GM08714 (cell line): ENCODE results near the gene APOBEC3G.

ENCODE experiments used
- H3K4me3 ChIP-seq: fragments of 200-500 bp; sonication (Bioruptor generic); 2 replicates; pipeline ENCODE4 v1.5.1; 2014; ENCODE audit warnings: mild to moderate bottlenecking, low read length, inconsistent platforms
- ZNF274 ChIP-seq: IDR thresholded peaks from 2 replicates; pipeline ENCODE4 v1.6.1; 2012; ENCODE audit warnings: mild to moderate bottlenecking, low read depth, low read length

Gene APOBEC3G

GRCh38 chr22:39097098-39098020 lies 20.3 kb downstream of the APOBEC3G start, which contains the start of gene APOBEC3H:
Gene APOBEC3H, plus strand, starts transcription at chr22:39097244. Its CDS starts 3,035 bp downstream, at chr22:39100279.
- TF ChIP-seq ZNF274: no peak

GRCh38 chr22:39098026-39098425 lies 21.0 kb downstream of the APOBEC3G start:
- H3K4me3 ChIP-seq: peak overlapping the region; percentile 50; the same call in 1 of the 2 replicates
- TF ChIP-seq ZNF274: no peak

More at GRCh38 chr22:39097098-39098020, 20.3 kb downstream of the APOBEC3G start, which contains the start of gene APOBEC3H:
- peak within 1 kb of the TSS; percentile 50; the same call in 1 of the 2 replicates for H3K4me3 ChIP-seq

GRCh38 chr22:39098576-39098975 lies 21.5 kb downstream of the APOBEC3G start:
- no peak overlapping the region; the same call in 1 of the 2 replicates for H3K4me3 ChIP-seq
- no peak for TF ChIP-seq ZNF274

GRCh38 chr22:39101226-39101625 lies 24.2 kb downstream of the APOBEC3G start:
- TF ChIP-seq ZNF274: no peak
- no peak overlapping the region for H3K4me3 ChIP-seq

- no peak overlapping the region for H3K4me3 ChIP-seq
- no peak for TF ChIP-seq ZNF274
Observed at GRCh38 chr22:39103431-39103830, 26.4 kb downstream of the APOBEC3G start.

GRCh38 chr22:39106326-39106725 lies 29.3 kb downstream of the APOBEC3G start:
- no peak for TF ChIP-seq ZNF274
- no peak overlapping the region for H3K4me3 ChIP-seq

- no peak for TF ChIP-seq ZNF274
- H3K4me3 ChIP-seq: no peak overlapping the region
Observed at GRCh38 chr22:39108487-39108886, 31.4 kb downstream of the APOBEC3G start.

GRCh38 chr22:39109361-39109760 lies 32.3 kb downstream of the APOBEC3G start:
- no peak overlapping the region for H3K4me3 ChIP-seq
- no peak for TF ChIP-seq ZNF274

GRCh38 chr22:39110631-39111561 lies 33.8 kb downstream of the APOBEC3G start:
- no peak overlapping the region for H3K4me3 ChIP-seq
- TF ChIP-seq ZNF274: no peak

GRCh38 chr22:39114112-39114511 lies 37.0 kb downstream of the APOBEC3G start:
- H3K4me3 ChIP-seq: no peak overlapping the region
- no peak for TF ChIP-seq ZNF274

GRCh38 chr22:39115570-39115969 lies 38.5 kb downstream of the APOBEC3G start:
- no peak for TF ChIP-seq ZNF274
- H3K4me3 ChIP-seq: no peak overlapping the region; the same call in 1 of the 2 replicates

- TF ChIP-seq ZNF274: no peak
- H3K4me3 ChIP-seq: no peak overlapping the region
Observed at GRCh38 chr22:39115977-39116621, 39.0 kb downstream of the APOBEC3G start.

- H3K4me3 ChIP-seq: peak overlapping the region; percentile 9; the same call in 1 of the 2 replicates
Observed at GRCh38 chr22:39117585-39118191, 40.6 kb downstream of the APOBEC3G start.

More at GRCh38 chr22:39117585-39118191, 40.6 kb downstream of the APOBEC3G start:
- TF ChIP-seq ZNF274: no peak
